NT2/D1 (cell line): ENCODE measurements around the gene METTL13.

Experiments used
- SUZ12 ChIP-seq: IDR thresholded peaks from 2 replicates; pipeline ENCODE4 v1.6.1; 2011; ENCODE audit not compliant: insufficient read length, insufficient read depth; ENCODE audit errors: extremely low read depth
- YY1 ChIP-seq: IDR thresholded peaks from 2 replicates; pipeline ENCODE4 v1.6.1; 2011; ENCODE audit not compliant: insufficient read length, insufficient read depth

- no peak for TF ChIP-seq YY1
- no peak for TF ChIP-seq SUZ12
Observed at GRCh38 chr1:171792656-171793369, 11.4 kb downstream of the METTL13 start.
